Activated T-cell treated with anti-CD3 and anti-CD28 coated beads for 24 hours (primary cell): ENCODE measurements around the gene PLCG2.
"Not testable (repeated sequence)": the region's sequence is repeated elsewhere in the genome, so short reads cannot be mapped to it uniquely, and the experiment has no call there.

ENCODE experiments used
- DNase-seq: peaks from one replicate; pipeline ENCODE4 v3.0.0-alpha.2; 2020; ENCODE audit warnings: low read depth

Gene PLCG2

GRCh38 chr16:81939164-81940056 lies 160.3 kb downstream of the PLCG2 start:
- DNase-seq, result no peak

- no peak for DNase-seq
Observed at GRCh38 chr16:81940781-81941560, 161.9 kb downstream of the PLCG2 start.

- no peak for DNase-seq
Observed at GRCh38 chr16:81942007-81942601, 163.0 kb downstream of the PLCG2 start.

- DNase-seq, result no peak
Observed at GRCh38 chr16:81945665-81946064, 166.6 kb downstream of the PLCG2 start.

- no peak for DNase-seq
Observed at GRCh38 chr16:81946206-81946605, 167.1 kb downstream of the PLCG2 start.

- DNase-seq, result no peak
Observed at GRCh38 chr16:81951564-81951963, 172.5 kb downstream of the PLCG2 start.

GRCh38 chr16:81956213-81956948 lies 177.3 kb downstream of the PLCG2 start:
- no peak for DNase-seq

GRCh38 chr16:81964808-81965207 lies 185.7 kb downstream of the PLCG2 start:
- no peak for DNase-seq

GRCh38 chr16:81967358-81967757 lies 188.3 kb downstream of the PLCG2 start:
- DNase-seq, result no peak

GRCh38 chr16:81971853-81972252 lies 192.8 kb downstream of the PLCG2 start:
- no peak for DNase-seq

- DNase-seq, result no peak
Observed at GRCh38 chr16:81973737-81974136, 194.6 kb downstream of the PLCG2 start.

GRCh38 chr16:81975637-81976036 lies 196.5 kb downstream of the PLCG2 start:
- DNase-seq, result no peak

GRCh38 chr16:81977335-81977942 lies 198.3 kb downstream of the PLCG2 start:
- DNase-seq, result not testable (repeated sequence)

GRCh38 chr16:81987121-81987520 lies 208.0 kb downstream of the PLCG2 start:
- DNase-seq, result no peak

GRCh38 chr16:81987706-81988105 lies 208.6 kb downstream of the PLCG2 start:
- no peak for DNase-seq

- no peak for DNase-seq
Observed at GRCh38 chr16:81992859-81993258, 213.8 kb downstream of the PLCG2 start.

- no peak for DNase-seq
Observed at GRCh38 chr16:81994485-81994884, 215.4 kb downstream of the PLCG2 start.

GRCh38 chr16:81995651-81996050 lies 216.6 kb downstream of the PLCG2 start:
- DNase-seq, result no peak

- DNase-seq, result no peak
Observed at GRCh38 chr16:81996664-81997509, 217.8 kb downstream of the PLCG2 start.

GRCh38 chr16:81997738-81998137 lies 218.6 kb downstream of the PLCG2 start:
- no peak for DNase-seq

GRCh38 chr16:82002831-82003230 lies 223.7 kb downstream of the PLCG2 start:
- no peak for DNase-seq
